T-helper 1 cell treated with Interleukin-12 subunit alpha and Interleukin-12 subunit beta and Interleukin-4 antibody, amounts not matched to agents 30 μg/mL and 1 μg/mL, for 36 hours (primary cell): Measurements from ENCODE around the gene HPCAL1.

ENCODE experiments used
- H3K27ac Mint-ChIP-seq: one replicate; pipeline ENCODE4 v1.8.0; 2021; ENCODE audit warnings: mild to moderate bottlenecking, mixed read lengths
- H3K27me3 Mint-ChIP-seq: one replicate; pipeline ENCODE4 v1.8.0; 2021; ENCODE audit warnings: low read depth, mixed read lengths
- H3K36me3 Mint-ChIP-seq: one replicate; pipeline ENCODE4 v1.8.0; 2021; ENCODE audit warnings: low read depth, mixed read lengths
- H3K4me1 Mint-ChIP-seq: one replicate; pipeline ENCODE4 v1.8.0; 2021; ENCODE audit warnings: low read depth, mixed read lengths
- H3K4me3 Mint-ChIP-seq: one replicate; pipeline ENCODE4 v1.8.0; 2021; ENCODE audit warnings: mild to moderate bottlenecking, moderate library complexity, mixed read lengths
- H3K9me3 Mint-ChIP-seq: one replicate; pipeline ENCODE4 v1.8.0; 2021; ENCODE audit warnings: mixed read lengths

The HPCAL1 gene

GRCh38 chr2:10345813-10346212, 43.1 kb downstream of the HPCAL1 start:
- Mint-ChIP-seq H3K27me3 (no peaks in the 10 kb centered on the region), H3K36me3 (no peaks in the 10 kb centered on the region), H3K4me1 (peaks cover 19% of the 10 kb centered on the region), H3K4me3 (no peak overlapping the region), H3K9me3 (no peaks in the 10 kb centered on the region), H3K27ac (no peak overlapping the region)

DNA sequence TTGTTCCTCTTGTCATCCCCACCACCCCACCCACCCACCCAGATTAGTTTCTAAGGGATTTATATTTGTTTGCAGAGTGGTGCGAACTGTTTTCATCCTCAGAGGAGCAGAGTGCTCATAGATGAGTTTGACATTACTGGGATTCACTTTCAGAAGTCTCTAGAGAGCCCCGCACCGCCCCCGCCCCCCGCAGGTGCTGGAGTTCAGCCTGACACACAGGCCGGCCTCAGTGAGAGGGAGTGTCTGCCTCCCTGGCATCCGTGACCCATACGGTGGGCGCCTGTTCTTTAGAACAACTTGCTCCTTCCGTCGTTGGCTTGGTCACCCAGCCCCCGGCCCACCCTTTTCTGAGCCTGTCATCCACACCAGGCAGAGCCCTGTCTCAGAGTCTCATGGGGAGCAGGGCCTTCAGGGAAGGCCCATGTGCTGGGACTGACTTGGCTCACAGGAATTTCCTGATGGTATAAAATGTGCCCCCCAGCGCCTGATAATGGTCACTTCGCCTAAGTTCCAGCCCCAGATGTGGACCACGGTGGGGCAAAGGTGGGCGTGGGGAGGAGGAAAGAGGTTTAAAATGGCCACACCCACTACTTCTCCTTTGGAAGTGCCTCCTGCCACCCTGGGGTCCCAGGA, 44.3 kb downstream of the HPCAL1 start:
- Mint-ChIP-seq H3K27ac (no peak overlapping the region), H3K4me1 (peaks cover 24% of the 10 kb centered on the region), H3K36me3 (no peaks in the 10 kb centered on the region), H3K27me3 (no peaks in the 10 kb centered on the region), H3K9me3 (no peaks in the 10 kb centered on the region), H3K4me3 (no peak overlapping the region)

DNA sequence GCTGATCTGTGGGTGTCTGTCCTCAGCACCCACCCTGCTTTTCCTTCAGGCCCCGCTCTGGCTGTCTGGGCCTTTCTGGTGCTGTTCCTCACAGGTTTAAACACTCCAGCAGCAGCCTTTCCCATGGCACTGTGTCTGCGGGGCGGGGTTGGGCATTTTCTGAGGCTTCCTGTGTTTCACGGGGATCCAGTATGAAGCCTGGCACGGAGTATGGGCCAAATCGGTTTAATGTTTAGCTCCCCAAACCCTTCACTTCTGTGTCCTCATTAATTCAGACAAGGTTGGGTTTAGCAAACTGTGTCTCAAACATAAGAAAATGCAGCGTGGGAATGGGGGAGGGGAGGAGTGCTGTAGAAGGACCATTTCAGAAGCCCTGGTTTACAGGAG, 44.9 kb downstream of the HPCAL1 start:
- H3K4me3 Mint-ChIP-seq, result no peak overlapping the region
- peaks cover 28% of the 10 kb centered on the region for H3K4me1 Mint-ChIP-seq
- H3K27me3 Mint-ChIP-seq, result no peaks in the 10 kb centered on the region
- H3K36me3 Mint-ChIP-seq, result no peaks in the 10 kb centered on the region
- no peaks in the 10 kb centered on the region for H3K9me3 Mint-ChIP-seq
- no peak overlapping the region for H3K27ac Mint-ChIP-seq

GRCh38 chr2:10348891-10349290, 46.2 kb downstream of the HPCAL1 start:
- H3K4me1 Mint-ChIP-seq, result peaks cover 24% of the 10 kb centered on the region
- H3K27me3 Mint-ChIP-seq, result no peaks in the 10 kb centered on the region
- H3K36me3 Mint-ChIP-seq, result no peaks in the 10 kb centered on the region
- H3K27ac Mint-ChIP-seq, result no peak overlapping the region
- H3K4me3 Mint-ChIP-seq, result no peak overlapping the region
- H3K9me3 Mint-ChIP-seq, result no peaks in the 10 kb centered on the region

GRCh38 chr2:10350761-10351160, 48.1 kb downstream of the HPCAL1 start:
- Mint-ChIP-seq H3K36me3 (peaks cover 5% of the 10 kb centered on the region), H3K27ac (no peak overlapping the region), H3K4me3 (no peak overlapping the region), H3K9me3 (no peaks in the 10 kb centered on the region), H3K27me3 (no peaks in the 10 kb centered on the region), H3K4me1 (peaks cover 21% of the 10 kb centered on the region)

DNA sequence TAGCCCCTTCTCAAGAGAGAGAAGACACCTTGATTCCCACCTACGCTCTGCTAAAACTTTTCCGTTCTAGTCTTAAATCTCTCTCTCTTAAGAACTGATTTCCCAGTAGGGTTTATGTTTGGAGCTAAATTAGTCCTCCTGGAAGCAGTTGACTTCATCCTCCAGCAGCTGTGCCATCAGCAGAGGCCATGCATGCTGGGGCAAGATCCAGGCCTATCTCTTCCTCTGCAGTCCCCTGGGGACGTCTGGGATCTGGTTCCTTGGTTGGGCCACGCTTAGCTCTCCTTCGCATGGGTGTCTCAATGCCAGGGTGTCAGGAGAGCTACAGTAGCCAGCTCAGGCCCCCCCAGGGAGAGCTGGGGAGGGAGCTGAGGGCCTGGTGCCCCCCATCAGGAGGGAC, 49.7 kb downstream of the HPCAL1 start:
- Mint-ChIP-seq H3K4me3 (no peak overlapping the region), H3K9me3 (no peaks in the 10 kb centered on the region), H3K27ac (no peak overlapping the region), H3K36me3 (peaks cover 5% of the 10 kb centered on the region), H3K4me1 (peaks cover 20% of the 10 kb centered on the region), H3K27me3 (no peaks in the 10 kb centered on the region)

DNA sequence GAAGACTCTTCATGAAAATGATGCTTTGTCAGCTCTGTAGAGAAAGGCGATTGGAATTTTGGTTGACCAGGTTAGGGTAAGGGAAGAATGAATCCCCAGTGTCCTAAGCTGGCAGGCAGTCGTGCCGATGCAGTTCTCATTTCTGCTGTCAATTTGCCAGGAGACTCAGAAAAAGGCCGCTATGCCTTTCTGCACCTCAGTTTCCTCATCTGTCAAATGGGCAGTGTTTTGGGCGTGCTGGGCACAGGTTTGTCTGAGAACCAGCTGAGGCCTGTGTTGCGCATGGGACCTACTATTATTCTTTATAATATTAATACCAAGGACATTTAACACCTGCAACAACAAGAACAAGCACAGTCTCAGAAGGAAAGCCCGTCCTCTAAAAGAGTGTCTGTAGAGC, 50.3 kb downstream of the HPCAL1 start:
- Mint-ChIP-seq H3K27me3 (no peaks in the 10 kb centered on the region), H3K36me3 (peaks cover 5% of the 10 kb centered on the region), H3K27ac (no peak overlapping the region), H3K9me3 (no peaks in the 10 kb centered on the region), H3K4me1 (peaks cover 20% of the 10 kb centered on the region), H3K4me3 (no peak overlapping the region)

DNA sequence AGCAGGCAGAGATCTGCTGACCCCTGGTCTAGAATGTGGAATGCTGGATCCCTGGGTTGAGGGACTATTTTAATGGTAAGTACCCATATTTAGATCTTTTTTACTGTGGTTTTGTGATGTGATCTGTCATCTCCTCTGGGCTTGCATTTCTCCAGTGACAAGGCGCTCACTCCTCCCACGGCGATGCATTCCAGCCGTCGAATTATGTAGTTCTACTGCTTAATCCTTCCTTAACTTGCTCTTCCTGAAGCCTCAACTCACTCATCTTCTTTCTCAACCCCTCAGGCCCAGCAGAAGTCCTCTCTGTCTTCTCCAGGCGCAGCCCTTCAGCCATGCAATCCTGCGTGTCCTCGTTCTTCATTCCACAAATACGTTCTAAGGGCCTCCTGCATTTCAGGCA, 51.2 kb downstream of the HPCAL1 start:
- H3K9me3 Mint-ChIP-seq, result no peaks in the 10 kb centered on the region
- H3K27ac Mint-ChIP-seq, result no peak overlapping the region
- H3K36me3 Mint-ChIP-seq, result peaks cover 5% of the 10 kb centered on the region
- H3K27me3 Mint-ChIP-seq, result no peaks in the 10 kb centered on the region
- peaks cover 20% of the 10 kb centered on the region for H3K4me1 Mint-ChIP-seq
- H3K4me3 Mint-ChIP-seq, result no peak overlapping the region

- Mint-ChIP-seq H3K27ac (no peak overlapping the region), H3K9me3 (no peaks in the 10 kb centered on the region)
These were observed 51.7 kb downstream of the HPCAL1 start for GRCh38 chr2:10354399-10354798.

DNA sequence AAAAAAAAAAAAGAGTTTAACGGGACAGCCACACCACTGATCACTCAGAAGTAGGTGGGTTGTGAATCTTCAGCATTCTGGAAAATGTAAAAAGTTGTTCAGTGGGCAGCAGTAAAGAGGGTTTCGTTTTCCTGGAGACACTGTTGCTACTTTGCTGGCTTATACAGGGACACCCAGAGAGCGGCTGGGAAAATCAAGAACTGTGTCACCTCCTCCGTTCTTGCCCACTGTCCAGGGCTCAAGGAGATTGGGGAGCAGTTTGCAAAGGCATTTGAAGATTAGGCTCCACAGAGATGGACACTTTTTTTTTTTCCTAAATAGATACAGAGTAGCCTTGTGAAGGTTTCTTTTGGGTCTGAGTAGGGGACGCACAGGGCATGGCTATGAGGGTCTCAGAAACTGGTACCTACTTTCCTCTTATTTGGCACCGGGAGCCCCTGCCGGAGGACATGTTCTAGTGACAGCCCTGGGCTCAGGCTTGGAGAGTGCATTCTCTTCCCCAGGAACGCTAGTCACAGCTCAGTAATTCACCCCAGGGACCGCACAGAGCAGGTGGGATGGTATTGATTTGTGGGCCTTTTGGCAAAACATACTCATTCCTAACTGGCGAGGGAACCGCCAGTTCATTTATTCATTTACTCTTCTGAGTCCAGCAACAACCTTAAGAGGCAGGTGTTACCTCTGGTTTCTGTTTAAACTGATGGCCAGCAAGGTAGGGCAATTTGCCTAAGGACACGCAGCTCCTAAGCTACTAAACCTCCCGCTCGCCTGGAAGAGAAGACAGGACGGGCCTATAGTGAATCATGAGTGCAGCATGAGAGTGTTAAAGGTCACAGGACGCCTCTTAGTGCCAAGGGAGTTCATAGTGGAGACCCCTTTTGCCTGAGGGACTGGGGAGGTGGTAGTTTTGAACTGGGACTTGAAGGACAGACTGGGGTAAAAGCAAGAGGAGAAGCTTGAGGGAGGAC, 53.1 kb downstream of the HPCAL1 start:
- H3K9me3 Mint-ChIP-seq, result no peaks in the 10 kb centered on the region
- H3K27me3 Mint-ChIP-seq, result no peaks in the 10 kb centered on the region
- peaks cover 5% of the 10 kb centered on the region for H3K36me3 Mint-ChIP-seq
- H3K4me1 Mint-ChIP-seq, result peaks cover 15% of the 10 kb centered on the region
- H3K4me3 Mint-ChIP-seq, result no peak overlapping the region
- H3K27ac Mint-ChIP-seq, result no peak overlapping the region

More at GRCh38 chr2:10354399-10354798, 51.7 kb downstream of the HPCAL1 start:
- Mint-ChIP-seq H3K36me3 (peaks cover 5% of the 10 kb centered on the region), H3K4me1 (peaks cover 20% of the 10 kb centered on the region), H3K4me3 (no peak overlapping the region), H3K27me3 (no peaks in the 10 kb centered on the region)

DNA sequence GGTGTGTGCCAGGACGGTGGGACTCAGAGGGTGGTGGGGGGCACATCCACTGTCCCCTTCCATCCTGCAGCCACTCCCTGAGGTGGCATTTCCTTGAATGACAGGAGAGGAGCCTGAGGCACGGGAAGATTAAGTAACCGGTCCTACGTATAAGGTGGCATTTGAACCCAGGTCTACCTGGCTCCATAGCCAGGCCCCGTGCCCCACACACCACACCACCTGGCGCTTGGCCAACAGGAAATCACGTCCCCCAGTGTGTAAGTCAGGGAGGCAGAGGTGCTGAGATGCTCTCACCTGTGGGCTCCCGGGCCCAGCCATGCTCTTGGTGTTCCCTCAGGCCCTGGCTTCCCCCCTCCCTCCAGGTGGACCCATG, 53.7 kb downstream of the HPCAL1 start:
- Mint-ChIP-seq H3K4me1 (peaks cover 10% of the 10 kb centered on the region), H3K36me3 (peaks cover 5% of the 10 kb centered on the region)

DNA sequence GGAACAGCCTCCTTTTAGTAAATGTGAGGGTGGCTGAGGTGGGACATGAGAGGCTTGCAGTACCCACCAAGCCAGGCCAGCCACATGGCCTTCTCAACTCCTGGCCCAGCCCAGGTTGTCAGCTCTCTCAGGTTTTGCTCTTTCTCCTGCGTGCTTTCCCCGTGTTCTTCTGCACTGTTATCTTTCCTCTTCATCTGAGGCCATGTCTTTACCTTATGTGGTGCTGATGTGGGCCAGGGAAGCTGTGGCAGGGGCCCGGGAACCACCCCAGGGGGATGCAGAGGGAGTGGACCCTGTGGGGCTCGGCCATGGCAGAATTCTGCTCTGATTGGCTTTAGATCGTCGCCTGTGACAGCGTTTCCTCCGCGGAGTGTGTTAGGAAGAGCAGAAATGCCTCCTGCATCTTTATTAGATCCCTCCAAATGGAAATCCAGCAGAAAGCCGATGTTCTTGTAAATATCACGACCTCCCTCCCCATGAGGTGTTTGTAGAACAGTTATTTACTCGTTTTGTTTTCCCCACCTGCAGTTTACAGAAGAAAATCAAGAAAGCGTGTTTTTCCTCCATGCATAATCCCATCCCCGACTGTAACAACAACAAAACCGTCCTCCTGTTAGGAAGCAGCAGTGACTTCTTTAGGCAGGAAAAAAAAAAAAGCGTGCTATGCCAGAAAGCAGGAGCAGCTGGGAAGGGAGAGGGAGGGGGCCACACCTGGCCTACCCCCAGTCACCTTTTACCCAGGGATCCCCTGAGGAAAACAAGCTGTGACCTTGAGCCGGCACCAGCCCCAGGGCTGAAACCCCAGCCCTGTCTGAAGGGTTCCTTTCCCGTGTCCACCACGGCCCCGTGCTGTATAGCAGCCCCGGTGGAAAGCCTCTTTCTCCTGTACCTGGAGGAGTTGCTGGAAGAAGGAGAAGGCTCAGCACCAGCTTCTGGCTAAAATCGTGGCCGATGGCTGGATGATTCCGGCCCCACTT, 54.8 kb downstream of the HPCAL1 start:
- Mint-ChIP-seq H3K4me3 (no peak overlapping the region), H3K9me3 (no peaks in the 10 kb centered on the region), H3K36me3 (peaks cover 5% of the 10 kb centered on the region), H3K27ac (no peak overlapping the region), H3K4me1 (peaks cover 6% of the 10 kb centered on the region), H3K27me3 (no peaks in the 10 kb centered on the region)

More for the DNA sequence above, 53.7 kb downstream of the HPCAL1 start:
- Mint-ChIP-seq H3K4me3 (no peak overlapping the region), H3K9me3 (no peaks in the 10 kb centered on the region), H3K27me3 (no peaks in the 10 kb centered on the region), H3K27ac (no peak overlapping the region)

GRCh38 chr2:10359246-10359645, 56.5 kb downstream of the HPCAL1 start:
- Mint-ChIP-seq H3K4me3 (no peak overlapping the region), H3K27me3 (no peaks in the 10 kb centered on the region), H3K4me1 (peaks cover 2% of the 10 kb centered on the region), H3K9me3 (no peaks in the 10 kb centered on the region), H3K27ac (no peak overlapping the region), H3K36me3 (peaks cover 2% of the 10 kb centered on the region)

GRCh38 chr2:10359731-10360329, 57.1 kb downstream of the HPCAL1 start:
- H3K4me1 Mint-ChIP-seq, result peaks cover 2% of the 10 kb centered on the region
- no peaks in the 10 kb centered on the region for H3K9me3 Mint-ChIP-seq
- H3K36me3 Mint-ChIP-seq, result no peaks in the 10 kb centered on the region
- no peak overlapping the region for H3K4me3 Mint-ChIP-seq
- no peaks in the 10 kb centered on the region for H3K27me3 Mint-ChIP-seq
- H3K27ac Mint-ChIP-seq, result no peak overlapping the region
